ENCODE measurements around the gene RYR3.

DNA sequence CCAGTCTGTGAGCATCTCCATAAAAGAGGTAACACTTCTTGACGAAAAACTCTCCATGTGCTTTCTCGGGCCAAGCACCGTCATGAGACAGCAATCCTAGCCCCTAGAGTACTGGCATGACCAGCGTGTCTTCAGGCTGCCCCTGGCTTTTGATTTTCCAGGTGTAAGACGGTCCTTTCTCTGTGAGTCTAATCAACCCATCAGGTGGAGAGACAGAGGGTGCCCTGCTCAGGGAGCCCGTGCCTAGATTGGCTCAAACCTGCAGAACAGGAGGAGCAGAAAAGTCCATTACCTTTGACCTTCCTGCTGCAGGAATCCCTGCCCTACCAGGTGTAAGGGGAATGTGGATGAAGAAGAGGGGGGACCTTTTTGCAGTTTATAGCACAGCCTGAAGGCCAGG lies 548.1 kb downstream of the RYR3 start:
- TF ChIP-seq, protein P1, sequence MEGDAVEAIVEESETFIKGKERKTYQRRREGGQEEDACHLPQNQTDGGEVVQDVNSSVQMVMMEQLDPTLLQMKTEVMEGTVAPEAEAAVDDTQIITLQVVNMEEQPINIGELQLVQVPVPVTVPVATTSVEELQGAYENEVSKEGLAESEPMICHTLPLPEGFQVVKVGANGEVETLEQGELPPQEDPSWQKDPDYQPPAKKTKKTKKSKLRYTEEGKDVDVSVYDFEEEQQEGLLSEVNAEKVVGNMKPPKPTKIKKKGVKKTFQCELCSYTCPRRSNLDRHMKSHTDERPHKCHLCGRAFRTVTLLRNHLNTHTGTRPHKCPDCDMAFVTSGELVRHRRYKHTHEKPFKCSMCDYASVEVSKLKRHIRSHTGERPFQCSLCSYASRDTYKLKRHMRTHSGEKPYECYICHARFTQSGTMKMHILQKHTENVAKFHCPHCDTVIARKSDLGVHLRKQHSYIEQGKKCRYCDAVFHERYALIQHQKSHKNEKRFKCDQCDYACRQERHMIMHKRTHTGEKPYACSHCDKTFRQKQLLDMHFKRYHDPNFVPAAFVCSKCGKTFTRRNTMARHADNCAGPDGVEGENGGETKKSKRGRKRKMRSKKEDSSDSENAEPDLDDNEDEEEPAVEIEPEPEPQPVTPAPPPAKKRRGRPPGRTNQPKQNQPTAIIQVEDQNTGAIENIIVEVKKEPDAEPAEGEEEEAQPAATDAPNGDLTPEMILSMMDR (conservative IDR thresholded peaks at IDR 0.05 in 1 of 2, IDR thresholded peaks at IDR 0.05 in 1 of 2; ENCODE audit: low read depth in 1 of 2, low read length in 2 of 2), result no peak
- no peak for TF ChIP-seq EZH2 (IDR thresholded peaks at IDR 0.05; ENCODE audit: low read length, missing control alignments)
